GM18861 (cell line): ENCODE data around the gene FAM98A.

ENCODE experiments used
- ATAC-seq: cut with Tn5 transposase; IDR thresholded peaks from one replicate; pipeline ENCODE4 v1.9.1; 2021; ENCODE audit not compliant: unreplicated experiment

The FAM98A gene

DNA sequence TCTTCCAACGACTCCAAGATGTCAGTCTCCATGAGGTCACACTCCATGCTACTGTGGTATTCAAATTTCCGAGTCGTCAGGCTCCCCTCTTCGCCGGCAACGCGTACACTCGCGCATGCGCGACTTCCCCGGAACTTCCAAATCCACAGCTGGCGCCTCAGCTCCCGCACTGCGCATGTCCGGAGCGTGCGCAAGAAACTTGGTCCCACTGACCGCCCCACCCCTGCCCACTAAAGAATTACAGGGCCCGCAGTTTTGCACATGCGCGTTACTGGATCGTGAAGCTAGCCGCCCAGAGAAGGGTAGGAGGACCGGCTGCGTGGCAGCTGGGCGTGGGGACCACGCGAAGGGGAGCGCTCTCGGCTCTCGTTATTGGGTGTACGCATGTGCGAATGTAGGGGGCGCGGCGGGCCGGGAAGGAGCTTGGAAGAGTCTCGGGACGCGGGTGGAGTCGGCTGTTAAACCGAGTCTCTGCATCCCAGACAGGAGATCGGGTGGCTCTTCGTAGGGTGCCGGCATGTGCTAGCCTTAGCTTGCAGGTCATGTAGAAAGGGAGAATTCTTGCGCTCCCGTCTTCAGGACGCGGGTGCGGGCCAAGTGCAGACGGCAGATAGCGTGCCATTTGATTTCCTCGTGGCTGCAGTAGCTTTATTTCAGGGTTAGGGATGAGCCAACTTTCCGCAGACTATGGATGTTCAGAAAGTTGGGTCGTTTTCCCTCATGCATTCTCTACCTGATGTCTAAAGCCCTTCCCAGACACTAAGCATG lies at the start of gene FAM98A:
Gene FAM98A, minus strand, starts transcription at position 125 of the 768 bp plus-strand sequence. Its CDS starts 78 bp downstream, at position 47.
- ATAC-seq = peak; percentile 86

DNA sequence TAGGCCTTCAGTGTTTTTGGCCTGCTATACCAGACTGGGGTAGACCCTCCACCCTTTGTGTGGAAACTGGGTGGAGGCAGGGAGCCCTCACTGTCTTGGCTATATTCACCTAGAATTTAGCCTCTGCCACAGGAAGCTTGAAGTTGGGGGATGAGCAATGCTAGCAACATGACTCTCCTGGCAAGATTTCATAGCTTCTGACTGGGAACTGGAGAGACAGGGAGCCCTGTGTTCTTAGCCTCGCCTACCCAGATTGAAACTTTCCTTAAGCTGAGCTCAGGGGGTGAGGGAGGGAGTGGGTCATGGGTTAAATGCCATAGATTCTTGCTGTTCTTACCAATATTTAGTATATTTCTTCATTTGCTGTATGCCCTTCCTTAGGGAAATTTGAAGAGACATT lies 46.8 kb upstream of the FAM98A start:
- no peak for ATAC-seq

DNA sequence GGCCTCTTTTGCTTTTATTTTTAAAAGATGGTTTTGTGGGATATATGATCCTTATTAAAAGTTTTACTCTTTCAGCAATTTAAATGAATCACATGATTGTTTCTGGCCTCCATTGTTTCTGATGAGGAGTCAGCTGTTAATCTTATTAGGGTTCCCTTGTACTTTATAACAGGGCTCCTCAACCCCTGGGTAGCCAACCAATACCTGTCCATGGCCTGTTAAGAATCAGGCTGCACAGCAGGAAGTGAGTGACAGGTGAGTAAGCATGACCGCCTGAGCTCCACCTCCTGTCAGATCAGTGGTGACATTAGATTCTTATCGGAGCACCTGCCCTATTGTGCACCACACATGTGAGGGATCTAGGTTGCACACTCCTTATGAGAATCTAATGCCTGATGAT lies 45.1 kb upstream of the FAM98A start:
- ATAC-seq = no peak

DNA sequence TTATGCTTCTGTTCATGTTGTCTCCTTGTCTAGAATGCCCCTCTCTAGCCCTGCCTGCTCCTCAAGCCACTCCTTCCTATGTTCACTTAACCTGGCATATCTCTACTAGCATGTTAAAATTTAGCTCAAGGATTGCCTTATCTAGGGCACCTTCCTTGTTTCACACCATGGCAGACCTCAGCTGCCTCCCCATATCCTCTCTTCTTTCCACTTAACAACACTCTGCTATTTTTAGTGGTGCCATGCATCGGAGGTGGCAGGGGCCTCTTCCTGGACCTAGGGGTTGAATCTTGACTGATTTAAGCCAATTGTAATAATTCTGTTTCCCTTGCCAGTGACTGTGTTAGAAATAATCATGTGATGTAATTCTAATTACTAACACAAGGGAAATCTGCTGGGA lies 36.9 kb upstream of the FAM98A start:
- no peak for ATAC-seq

DNA sequence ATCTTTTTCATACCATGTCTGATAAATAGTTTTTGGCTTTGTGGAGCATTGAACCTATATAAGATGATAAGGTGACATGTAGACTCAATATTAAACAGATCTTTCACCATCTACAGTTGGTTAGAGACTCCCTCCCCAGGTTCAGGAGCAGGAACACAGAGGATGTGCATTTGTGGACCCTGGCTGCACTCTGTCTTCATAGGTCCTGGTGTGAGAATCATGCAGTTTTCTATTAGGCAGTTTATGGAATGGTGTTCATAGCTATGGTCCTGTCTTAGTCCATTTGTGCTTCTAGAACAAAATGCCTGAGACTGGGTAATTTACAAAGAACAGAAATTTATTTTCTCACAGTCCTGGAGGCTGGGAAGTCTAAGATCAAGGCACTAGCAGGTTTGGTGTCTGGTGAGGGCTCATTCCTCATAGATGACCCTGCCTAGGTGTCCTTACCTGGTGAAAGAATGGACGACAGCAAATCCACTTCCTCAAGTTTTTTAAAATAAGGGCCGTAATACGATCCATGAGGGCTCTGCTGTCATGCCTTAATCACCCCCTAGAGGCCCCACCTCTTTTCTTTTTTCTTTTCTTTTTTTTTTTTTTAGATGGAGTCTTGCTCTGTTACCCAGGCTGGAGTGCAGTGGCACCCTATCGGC lies 35.3 kb upstream of the FAM98A start:
- no peak for ATAC-seq

DNA sequence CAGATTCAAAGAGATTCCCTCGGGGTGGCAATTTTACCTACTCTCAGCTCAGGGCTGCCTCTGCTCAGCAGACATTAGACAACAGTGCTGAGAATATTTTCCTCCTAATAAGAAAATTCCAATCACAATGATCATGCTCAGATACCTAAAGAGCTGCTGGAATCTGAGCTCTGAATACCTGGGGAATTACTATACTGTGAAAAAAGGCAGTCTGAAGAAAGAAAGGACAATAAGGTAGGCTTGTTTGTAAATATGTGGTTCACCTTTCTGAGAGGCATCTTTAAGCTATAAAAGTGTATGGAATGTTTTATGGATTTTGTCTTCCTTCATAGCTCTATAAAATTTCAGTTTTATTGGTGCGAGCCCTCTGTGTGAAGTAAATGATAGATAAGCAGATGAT lies 34.2 kb upstream of the FAM98A start:
- ATAC-seq = no peak

DNA sequence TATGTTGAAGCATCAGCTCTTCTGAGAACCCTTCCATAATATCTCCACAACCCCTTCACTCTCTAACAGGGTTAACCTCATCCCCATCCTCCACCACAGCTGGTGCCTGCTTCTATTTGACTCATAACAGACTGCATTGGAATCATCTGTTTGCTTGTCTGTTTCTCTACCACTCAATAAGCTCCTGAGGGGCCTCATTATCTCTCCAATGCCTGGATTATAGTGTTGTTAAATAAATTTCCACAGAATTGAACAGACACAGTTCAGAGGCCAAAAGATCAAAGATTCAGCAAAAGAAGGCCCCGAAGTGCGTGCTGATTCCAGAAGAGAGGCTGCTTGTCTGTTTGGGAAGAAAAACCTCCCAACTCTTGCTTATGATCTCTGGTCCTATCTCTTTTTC lies 33.7 kb upstream of the FAM98A start:
- no peak for ATAC-seq

DNA sequence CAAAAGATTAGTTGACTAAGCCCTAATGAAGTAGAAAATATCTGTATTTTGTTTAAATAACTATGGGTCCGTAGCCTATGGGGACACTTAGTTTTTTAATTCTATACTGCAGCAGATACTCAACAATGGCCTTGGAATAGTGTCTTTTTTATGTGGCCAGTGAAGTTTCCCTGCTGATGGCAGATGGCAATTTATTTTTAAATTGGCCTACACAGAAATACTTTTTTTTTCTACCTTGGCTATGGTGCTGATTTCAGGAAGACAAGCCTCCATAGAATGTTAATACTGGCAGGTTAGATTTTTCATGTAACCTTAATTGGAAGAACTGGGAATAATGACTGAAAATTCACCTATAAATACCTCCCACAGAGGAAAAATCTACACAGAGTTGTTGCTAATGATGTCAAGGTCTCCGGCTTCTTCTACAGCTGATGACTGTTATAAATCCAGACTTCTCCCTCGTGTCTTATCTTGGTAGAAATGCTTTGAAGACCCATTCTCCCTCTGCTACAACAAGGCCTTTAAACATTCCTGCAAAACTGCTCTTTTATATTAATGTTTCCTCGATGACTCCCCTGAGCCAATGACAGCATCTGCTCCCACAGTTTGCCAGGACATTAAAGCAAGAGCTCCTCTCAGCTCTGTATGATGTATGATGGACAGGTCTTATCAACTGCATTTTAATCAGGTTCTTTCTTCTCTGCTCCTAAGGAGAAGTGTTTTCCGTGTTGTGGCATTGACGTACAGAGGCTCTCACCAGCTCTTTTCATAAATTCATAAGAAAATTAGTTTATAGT lies 29.1 kb upstream of the FAM98A start:
- ATAC-seq = no peak

DNA sequence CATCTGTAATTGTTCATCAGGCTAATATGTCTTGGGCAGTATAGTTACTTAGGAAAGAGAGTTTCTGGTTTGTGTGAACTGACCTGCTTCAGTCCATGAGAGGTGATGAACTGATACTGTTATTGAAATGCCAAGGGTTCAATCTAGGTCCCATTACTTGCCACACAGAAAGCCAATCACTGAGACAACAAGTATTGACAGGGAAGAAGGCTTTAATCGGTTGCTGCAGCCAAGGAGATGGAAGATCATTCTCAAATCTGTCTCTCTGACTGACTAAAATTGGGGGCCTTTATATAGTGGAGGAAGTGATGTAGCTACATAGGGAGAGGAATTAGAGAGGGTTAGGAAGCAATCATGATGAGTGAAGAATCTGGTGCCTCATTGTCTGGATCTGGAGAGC lies 19.9 kb upstream of the FAM98A start:
- ATAC-seq = no peak

DNA sequence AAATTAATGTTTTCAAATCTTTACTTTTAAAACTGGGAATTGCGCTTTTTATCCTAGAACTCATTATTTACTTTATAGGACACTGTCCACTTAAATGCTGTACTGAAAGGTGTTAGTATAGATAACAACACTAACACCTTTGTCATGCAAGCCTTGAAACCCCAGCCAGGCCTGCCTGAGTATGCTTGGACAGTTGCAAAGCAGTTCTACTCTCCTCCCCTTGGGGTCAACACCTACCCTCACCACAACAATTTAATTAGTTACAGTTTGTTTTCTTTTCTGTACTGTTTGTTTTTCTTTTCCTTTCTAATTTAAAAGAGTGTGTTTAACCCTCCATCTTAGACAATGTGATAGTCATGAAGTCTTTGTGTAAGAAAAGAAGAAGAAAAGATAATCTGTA lies 18.9 kb upstream of the FAM98A start:
- ATAC-seq = no peak

DNA sequence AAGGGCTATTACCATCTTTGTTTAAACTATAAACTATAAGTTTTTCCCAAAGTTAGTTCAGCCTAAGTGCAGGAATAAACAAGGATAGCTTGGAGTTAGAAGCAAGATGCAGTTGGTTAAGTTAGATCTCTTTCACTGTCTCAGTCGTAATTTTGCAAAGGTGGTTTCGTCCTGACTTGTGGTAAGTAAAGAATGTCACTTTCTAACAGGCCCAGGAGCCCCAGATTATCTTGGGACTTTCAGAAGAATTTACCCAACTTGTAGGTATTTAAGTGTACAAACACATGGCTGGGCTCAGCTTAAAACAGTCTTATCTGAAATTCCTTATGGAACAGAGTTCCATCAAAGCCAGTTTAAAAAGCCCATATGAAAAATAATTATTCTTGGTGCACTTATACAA lies 18.3 kb upstream of the FAM98A start:
- no peak for ATAC-seq

DNA sequence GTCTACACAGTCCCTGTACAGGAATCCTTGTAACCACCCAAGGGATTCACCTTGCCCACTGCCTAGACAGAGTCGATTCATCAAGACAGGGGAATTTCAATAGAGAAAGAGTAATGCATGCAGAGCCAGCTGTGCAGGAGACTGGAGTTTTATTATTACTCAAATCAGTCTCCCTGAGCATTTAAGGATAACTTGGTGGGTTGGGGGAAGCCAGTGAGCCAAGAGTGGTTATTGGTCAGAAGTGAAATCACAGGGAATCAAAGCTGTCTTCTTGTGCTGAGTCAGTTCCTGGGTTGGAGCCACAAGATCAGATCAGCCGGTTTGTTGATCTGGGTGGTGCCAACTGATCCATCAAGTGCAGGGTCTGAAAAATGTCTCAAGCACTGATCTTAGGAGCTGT lies 17.8 kb upstream of the FAM98A start:
- ATAC-seq = no peak

DNA sequence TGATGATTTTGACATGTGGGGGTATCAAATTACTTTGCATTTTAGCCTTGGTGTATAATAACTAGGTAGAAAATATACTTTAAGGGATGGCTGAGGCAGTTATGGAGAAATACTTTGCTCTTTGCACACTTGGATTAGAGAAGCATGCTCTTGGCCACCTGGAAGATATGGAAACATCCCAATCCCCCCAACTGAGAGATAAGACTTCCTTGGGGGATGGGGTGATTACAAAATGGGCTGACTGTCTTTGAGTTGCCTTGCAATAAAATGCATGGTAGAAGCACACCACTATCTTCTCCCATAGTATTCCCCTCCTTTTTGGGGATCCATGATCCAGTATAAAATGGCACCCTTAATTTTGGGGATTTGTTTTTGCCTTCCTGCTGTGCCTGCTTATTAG lies 15.1 kb upstream of the FAM98A start:
- ATAC-seq = no peak

DNA sequence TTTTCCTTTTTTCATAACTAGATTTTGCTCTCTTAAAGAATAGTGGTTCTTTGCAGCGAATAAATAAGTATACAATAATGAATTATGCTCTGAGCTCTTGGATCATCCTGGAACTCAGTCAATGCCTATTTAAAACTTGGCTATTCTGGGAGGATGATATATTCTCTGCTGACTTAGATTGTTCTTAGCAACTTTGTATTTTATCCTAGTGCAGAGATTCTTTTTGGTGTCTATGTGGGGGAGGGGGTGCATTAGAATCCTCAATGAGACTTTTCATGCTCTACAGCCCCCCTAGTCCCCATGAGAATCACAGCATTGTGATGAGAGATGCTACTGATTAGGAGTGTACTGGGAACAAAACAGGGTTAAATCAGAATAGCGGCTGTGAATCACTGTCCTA lies 8.8 kb upstream of the FAM98A start:
- ATAC-seq = no peak

DNA sequence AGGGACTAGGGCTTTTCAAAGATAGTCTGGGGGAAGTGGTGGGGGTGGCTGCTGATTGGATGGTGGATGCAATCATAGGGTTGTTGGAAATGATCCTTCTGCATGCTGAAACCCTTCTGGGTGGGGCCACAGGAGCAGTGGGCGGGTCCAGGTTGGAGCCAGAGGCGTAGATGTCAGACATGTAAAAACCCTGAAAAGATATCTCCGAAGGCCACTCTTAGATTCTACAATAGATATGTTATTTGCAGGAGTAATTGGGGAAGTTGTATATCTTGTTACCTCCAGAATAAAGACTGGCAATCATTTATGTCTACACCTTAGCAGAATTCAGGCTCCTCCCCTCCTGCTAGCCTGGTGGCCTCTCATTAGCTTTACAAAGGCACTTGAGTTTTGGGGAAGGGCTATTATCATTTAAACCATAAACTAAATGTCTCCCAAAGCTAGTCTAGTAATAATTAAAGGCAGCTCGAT lies 8.2 kb upstream of the FAM98A start:
- ATAC-seq = no peak

DNA sequence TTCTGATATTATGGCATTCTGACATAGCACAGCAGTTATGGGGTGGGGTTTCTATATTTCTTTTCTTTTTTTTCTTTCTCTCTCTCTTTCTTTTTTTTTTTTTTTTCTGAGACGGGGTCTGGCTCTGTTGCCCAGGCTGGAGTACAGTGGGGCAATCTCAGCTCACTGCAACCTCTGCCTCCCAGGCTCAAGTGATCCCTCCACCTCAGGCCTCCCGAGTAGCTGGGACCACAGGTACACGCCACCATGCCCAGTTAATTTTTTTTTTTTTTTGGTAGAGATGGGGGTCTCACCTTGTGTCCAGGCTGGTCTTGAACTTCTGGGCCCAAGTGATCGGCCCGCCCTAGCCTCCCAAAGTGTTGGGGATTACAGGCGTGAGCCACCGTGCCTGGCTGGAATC lies 7.5 kb upstream of the FAM98A start:
- ATAC-seq = no peak

DNA sequence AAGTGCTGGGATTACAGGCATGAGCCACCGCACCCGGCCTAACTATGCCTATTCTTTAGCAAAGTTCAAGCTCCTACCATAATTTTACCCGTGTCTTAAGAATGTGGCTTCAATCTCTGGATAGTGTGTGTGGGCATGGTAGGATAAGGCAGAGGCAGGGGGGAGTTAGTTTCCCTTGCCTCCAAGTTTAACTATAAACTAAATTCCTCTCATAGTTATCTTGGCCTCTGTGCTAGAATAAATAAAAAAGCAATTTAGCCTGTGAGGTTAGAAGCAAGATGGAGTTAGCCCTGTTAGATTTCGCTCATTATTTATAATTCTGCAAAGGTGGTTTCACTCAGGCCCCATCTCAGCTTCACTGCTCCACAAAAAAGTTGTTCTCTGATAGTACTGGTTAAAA lies 7.0 kb upstream of the FAM98A start:
- ATAC-seq = no peak

DNA sequence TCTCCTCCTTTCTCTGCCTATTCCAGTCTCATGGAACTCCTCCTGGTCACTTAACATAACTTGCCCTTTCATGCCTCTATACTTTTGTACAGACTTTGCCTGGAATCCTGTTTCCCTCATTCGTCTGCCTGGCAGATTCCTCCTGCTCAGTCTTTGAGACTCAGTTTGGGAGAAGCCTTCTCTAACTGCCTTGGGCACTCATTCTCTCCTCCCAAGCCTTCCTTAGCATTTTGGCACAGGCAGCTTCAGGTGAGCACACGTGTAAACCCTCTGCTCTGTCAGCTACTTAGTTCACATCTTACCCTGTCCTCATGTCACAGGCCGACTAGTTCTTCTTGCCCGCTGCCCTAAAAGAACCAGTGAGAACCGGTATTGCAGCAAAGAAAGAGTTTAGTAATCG lies 6.0 kb upstream of the FAM98A start:
- no peak for ATAC-seq

DNA sequence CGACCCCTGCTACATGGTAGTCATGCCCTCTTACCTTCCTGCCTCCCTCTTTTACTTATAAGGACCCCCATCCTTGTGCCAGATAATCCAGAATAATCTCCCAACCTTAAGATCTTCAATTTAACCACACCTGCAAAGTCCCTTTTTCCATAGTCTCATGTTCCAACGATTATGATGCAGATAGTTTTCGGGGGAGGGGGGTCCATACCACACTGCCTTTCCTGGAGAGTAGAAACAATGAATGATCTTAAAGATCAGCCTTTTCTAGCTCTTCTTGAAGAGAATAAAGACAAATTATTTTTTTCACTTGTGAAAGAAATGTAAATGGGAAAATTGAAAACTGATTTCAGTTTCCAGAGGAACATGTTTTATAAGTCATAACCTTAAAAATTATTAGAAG lies 4.3 kb upstream of the FAM98A start:
- no peak for ATAC-seq

DNA sequence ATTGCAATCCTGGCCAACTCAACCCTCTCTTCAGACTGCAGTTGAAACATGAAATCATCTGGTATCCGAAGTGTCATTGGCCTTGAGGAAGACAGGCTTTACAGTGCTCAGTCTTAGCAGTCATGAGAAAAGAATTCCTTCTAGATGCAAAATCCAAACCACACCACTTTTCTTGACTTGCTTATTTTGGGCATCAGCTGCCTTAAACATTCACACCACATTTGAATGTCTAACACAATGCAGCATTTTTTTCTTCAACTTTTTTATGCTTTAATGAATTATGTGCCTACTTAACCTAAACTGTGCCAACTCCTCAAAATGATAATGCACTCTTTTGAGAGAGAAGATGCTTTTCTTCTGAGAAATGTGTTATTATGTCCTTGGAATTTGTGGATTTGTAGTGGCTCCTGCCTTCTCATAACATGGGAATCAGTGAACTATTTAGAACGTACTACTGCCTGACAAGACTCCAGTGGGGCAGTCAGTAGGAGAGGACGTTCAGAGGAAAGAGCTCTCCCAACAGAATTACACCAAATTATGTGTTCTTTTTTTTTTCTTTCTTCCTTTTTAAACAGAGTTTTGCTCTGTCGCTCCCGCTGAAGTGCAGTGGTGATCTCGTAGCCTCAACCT lies 3.2 kb upstream of the FAM98A start:
- no peak for ATAC-seq

DNA sequence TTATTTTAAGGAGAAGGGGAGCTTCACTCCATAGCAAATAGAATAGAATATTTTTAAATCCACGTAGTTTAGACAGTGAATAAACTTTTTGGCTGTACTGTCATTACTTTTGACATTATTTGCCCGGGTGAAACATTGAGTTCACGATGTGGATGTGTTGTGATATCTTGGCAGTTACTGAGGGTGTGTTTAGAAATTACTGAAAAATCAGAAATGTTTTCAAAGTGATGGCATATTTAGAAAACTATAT lies 769 bp upstream of the FAM98A start:
- ATAC-seq = no peak
